Neural progenitor cell (in vitro differentiated cells): ENCODE measurements around the gene SIL1.

Experiments
- EZH2phosphoT487 ChIP-seq: fragments of 200-600 bp; sonication (generic); IDR thresholded peaks from 2 replicates; pipeline ENCODE4 v1.6.1; 2017; ENCODE audit warnings: antibody characterized with exemption
- TF ChIP-seq, protein P1 (sequence below): fragments of 200-600 bp; sonication (generic); IDR thresholded peaks from 2 replicates; pipeline ENCODE4 v1.5.1; 2017; ENCODE audit warnings: antibody characterized with exemption, mild to moderate bottlenecking

DNA sequence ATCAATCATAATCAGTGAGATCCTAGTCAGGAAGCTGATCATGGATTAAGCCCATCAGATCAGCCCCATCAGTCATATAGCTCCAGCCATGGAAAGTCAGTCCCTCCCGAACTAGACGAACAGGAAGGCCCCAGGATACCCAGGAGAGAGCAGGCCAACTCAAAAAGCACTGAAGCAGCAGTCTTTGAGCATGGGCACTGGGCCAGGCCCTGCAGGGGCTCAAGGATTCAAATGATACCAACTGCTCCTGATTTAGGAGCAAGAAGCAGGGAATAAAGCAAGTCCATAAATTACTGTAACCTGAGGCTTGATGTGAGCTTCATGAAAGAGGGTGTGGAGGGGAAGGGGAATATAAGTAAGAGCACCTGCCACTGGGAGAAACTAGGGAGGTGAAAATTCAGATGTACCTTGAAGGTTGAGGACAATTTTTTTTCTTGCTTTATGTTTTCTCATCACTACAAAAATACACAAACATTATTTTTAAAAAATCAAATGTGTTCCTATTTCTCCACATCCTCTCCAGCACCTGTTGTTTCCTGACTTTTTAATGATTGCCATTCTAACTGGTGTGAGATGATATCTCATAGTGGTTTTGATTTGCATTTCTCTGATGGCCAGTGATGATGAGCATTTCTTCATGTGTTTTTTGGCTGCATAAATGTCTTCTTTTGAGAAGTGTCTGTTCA is 115.2 kb downstream of the SIL1 start:
- TF ChIP-seq, protein P1, sequence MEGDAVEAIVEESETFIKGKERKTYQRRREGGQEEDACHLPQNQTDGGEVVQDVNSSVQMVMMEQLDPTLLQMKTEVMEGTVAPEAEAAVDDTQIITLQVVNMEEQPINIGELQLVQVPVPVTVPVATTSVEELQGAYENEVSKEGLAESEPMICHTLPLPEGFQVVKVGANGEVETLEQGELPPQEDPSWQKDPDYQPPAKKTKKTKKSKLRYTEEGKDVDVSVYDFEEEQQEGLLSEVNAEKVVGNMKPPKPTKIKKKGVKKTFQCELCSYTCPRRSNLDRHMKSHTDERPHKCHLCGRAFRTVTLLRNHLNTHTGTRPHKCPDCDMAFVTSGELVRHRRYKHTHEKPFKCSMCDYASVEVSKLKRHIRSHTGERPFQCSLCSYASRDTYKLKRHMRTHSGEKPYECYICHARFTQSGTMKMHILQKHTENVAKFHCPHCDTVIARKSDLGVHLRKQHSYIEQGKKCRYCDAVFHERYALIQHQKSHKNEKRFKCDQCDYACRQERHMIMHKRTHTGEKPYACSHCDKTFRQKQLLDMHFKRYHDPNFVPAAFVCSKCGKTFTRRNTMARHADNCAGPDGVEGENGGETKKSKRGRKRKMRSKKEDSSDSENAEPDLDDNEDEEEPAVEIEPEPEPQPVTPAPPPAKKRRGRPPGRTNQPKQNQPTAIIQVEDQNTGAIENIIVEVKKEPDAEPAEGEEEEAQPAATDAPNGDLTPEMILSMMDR: no peak
- TF ChIP-seq EZH2phosphoT487: no peak
